HepG2 (cell line): ENCODE results near the gene CCDC69. TPM values are rescaled to one million over a fixed set of nuclear protein-coding genes. Genes with fewer than 3 reads are reported as not detected.
A peak's percentile ranks its signal among the peaks of the same experiment; 100 is the strongest.

Source experiments
- ATAC-seq: fragments of 200-7000 bp; cut with Tn5 transposase; 3 replicates; pipeline ENCODE4 v1.9.1; 2020; ENCODE audit warnings: mild to moderate bottlenecking, moderate library complexity
- BruUV-seq: library from RNA; stranded (reverse); fragments of 400-500 nt; replicated peaks from 2 replicates; lab custom pipeline; 2021; lab: Mats Ljungman, UMichigan
- CTCF ChIA-PET: fragments of 300-600 bp; formaldehyde crosslinking; extraction: SDS; loops from one replicate; lab custom pipeline; 2021; ENCODE audit warnings: low total read pairs, inconsistent platforms, low intra/inter-chr PET ratio; lab: Yijun Ruan, JAX
- POLR2A ChIA-PET: fragments of 350-600 bp; sonication (Branson Sonifier 250); formaldehyde crosslinking; loops from one replicate; lab custom pipeline; 2020; ENCODE audit warnings: antibody characterized with exemption, inconsistent platforms; lab: Yijun Ruan, JAX
- DNase-seq: peaks from one replicate; pipeline ENCODE4 v3.0.0-alpha.2; 2015; ENCODE audit warnings: low spot score
- FAIRE-seq: peaks from 3 replicates; lab custom pipeline; 2011; peaks lifted over from hg19 to GRCh38; lab: Jason Lieb, UNC
- H2AFZ ChIP-seq: one replicate; pipeline ENCODE4 v1.6.1; 2011; ENCODE audit warnings: low read length, inconsistent platforms
- H3K27ac ChIP-seq: fragments of 300-600 bp; 3 replicates; pipeline ENCODE4 v1.8.0; 2011; ENCODE audit warnings: mixed run types, mild to moderate bottlenecking, mixed read lengths, low read length, inconsistent platforms; ENCODE audit not compliant: insufficient read depth; ENCODE audit errors: extremely low read length
- H3K27me3 ChIP-seq, 2 experiments: fragments of 200-600 bp in 1 of 2; 2 replicates in 1 of 2; 3 replicates in 1 of 2; pipeline versions ENCODE4 v1.6.0 to v1.8.0; 2011; ENCODE audit warnings: low read length in 2 of 2, mild to moderate bottlenecking in 2 of 2, moderate library complexity in 2 of 2, inconsistent platforms in 1 of 2; ENCODE audit not compliant: insufficient read depth in 2 of 2, control insufficient read depth in 1 of 2
- H3K36me3 ChIP-seq, 2 experiments: fragments of 200-600 bp in 1 of 2; replicated peaks in 1 of 2; 2 replicates in 1 of 2; 3 replicates in 1 of 2; pipeline versions ENCODE4 v1.5.1 to v1.8.0; 2011; ENCODE audit warnings: low read length in 2 of 2, inconsistent platforms in 1 of 2; ENCODE audit not compliant: insufficient read depth in 2 of 2, control insufficient read depth in 1 of 2
- H3K4me1 ChIP-seq: 2 replicates; pipeline ENCODE4 v1.5.1; 2012; ENCODE audit warnings: low read length, inconsistent platforms; ENCODE audit not compliant: insufficient read depth
- H3K4me2 ChIP-seq: 2 replicates; pipeline ENCODE4 v1.6.0; 2011; ENCODE audit warnings: low read depth, low read length, inconsistent platforms
- H3K4me3 ChIP-seq, 3 experiments: fragments of 200-600 bp in 1 of 3; sonication (generic), shearing (Covaris generic) in 1 of 3; replicated peaks in 1 of 3; 2 replicates each; pipeline ENCODE4 v1.5.1; 2011 to 2016; ENCODE audit warnings: low read length in 3 of 3, inconsistent platforms in 2 of 3, low read depth in 2 of 3, mild to moderate bottlenecking in 2 of 3, control low read depth in 1 of 3, mixed read lengths in 1 of 3; ENCODE audit not compliant: insufficient read depth in 1 of 3
- H3K79me2 ChIP-seq: one replicate; pipeline ENCODE4 v1.6.1; 2011; ENCODE audit warnings: low read length, inconsistent platforms; ENCODE audit not compliant: insufficient read depth
- H3K9ac ChIP-seq: 2 replicates; pipeline ENCODE4 v1.6.0; 2011; ENCODE audit warnings: mild to moderate bottlenecking, low read depth, low read length, inconsistent platforms; ENCODE audit not compliant: insufficient read depth
- H3K9me3 ChIP-seq: 2 replicates; pipeline ENCODE4 v1.5.1; 2012; ENCODE audit warnings: mild to moderate bottlenecking, low read length
- H4K20me1 ChIP-seq: 2 replicates; pipeline ENCODE4 v1.6.0; 2011; ENCODE audit warnings: inconsistent platforms, mild to moderate bottlenecking, low read length, moderate library complexity; ENCODE audit not compliant: insufficient read depth
- DR1 ChIP-seq: sonication (generic); formaldehyde crosslinking; IDR thresholded peaks from 2 replicates; pipeline ENCODE4 v1.8.0; 2021; ENCODE audit warnings: mild to moderate bottlenecking, missing genetic modification reagents, inconsistent platforms
- E2F5 ChIP-seq: sonication (generic); formaldehyde crosslinking; conservative IDR thresholded peaks from 2 replicates; pipeline ENCODE4 v1.4.0; 2020; ENCODE audit warnings: missing genetic modification reagents
- FOXO1 ChIP-seq: sonication (generic); formaldehyde crosslinking; IDR thresholded peaks from 2 replicates; pipeline ENCODE4 v1.4.0; 2020; ENCODE audit warnings: missing genetic modification reagents
- MED8 ChIP-seq: sonication (generic); formaldehyde crosslinking; IDR thresholded peaks from 2 replicates; pipeline ENCODE4 v1.8.1; 2023; ENCODE audit warnings: mild to moderate bottlenecking, missing genetic modification reagents; ENCODE audit not compliant: insufficient replicate concordance
- MLX ChIP-seq: IDR thresholded peaks from 2 replicates; pipeline ENCODE4 v1.6.1; 2016
- MTF2 ChIP-seq: sonication (generic); formaldehyde crosslinking; IDR thresholded peaks from 2 replicates; pipeline ENCODE4 v1.5.0; 2020; ENCODE audit warnings: missing genetic modification reagents, borderline replicate concordance
- NFE2L2 ChIP-seq: fragments of 150-350 bp; IDR thresholded peaks from 2 replicates; pipeline ENCODE4 v1.6.1; 2014; ENCODE audit warnings: low read length
- NR2F1 ChIP-seq, 2 experiments: fragments of 450-650 bp in 1 of 2; formaldehyde crosslinking in 1 of 2; IDR thresholded peaks; 2 replicates each; pipeline versions ENCODE4 v1.5.0 to v1.6.1; 2016 to 2020; ENCODE audit warnings: mild to moderate bottlenecking in 1 of 2, missing compliant biosample characterization in 1 of 2, missing genetic modification reagents in 1 of 2, moderate library complexity in 1 of 2
- SRSF1 ChIP-seq: fragments of 200-400 bp; formaldehyde crosslinking; optimal IDR thresholded peaks from 2 replicates; pipeline ENCODE3; 2017; ENCODE audit warnings: mild to moderate bottlenecking, low read depth, low read length, moderate library complexity
- STAT5B ChIP-seq: sonication (generic); formaldehyde crosslinking; IDR thresholded peaks from 2 replicates; pipeline ENCODE4 v1.4.0; 2020; ENCODE audit warnings: missing genetic modification reagents
- THYN1 ChIP-seq: sonication (generic); formaldehyde crosslinking; IDR thresholded peaks from 2 replicates; pipeline ENCODE4 v1.8.1; 2023; ENCODE audit warnings: low read depth, mild to moderate bottlenecking, moderate library complexity, missing genetic modification reagents, borderline replicate concordance
- TOE1 ChIP-seq: sonication (generic); formaldehyde crosslinking; IDR thresholded peaks from 2 replicates; pipeline ENCODE4 v1.4.0; 2020; ENCODE audit warnings: mild to moderate bottlenecking, missing genetic modification reagents
- XRCC5 ChIP-seq: fragments of 200-400 bp; formaldehyde crosslinking; optimal IDR thresholded peaks from 2 replicates; pipeline ENCODE3; 2017; ENCODE audit warnings: mild to moderate bottlenecking, low read length
- ZNF503 ChIP-seq: sonication (generic); formaldehyde crosslinking; IDR thresholded peaks from 2 replicates; pipeline ENCODE4 v1.4.0; 2020; ENCODE audit warnings: missing genetic modification reagents
- ZNF550 ChIP-seq: sonication (generic); formaldehyde crosslinking; IDR thresholded peaks from 2 replicates; pipeline ENCODE4 v1.4.0; 2020; ENCODE audit warnings: mild to moderate bottlenecking, missing genetic modification reagents, borderline replicate concordance
- ZNF563 ChIP-seq: sonication (generic); formaldehyde crosslinking; IDR thresholded peaks from 2 replicates; pipeline ENCODE4 v1.8.0; 2022; ENCODE audit warnings: mild to moderate bottlenecking, moderate library complexity, missing genetic modification reagents
- WGBS: methylation state at CpG from one replicate; pipeline ENCODE4 v1.1.6; 2017; ENCODE audit warnings: low lambda C conversion rate; 5-methylcytosine and 5-hydroxymethylcytosine counted together
- in situ Hi-C: cut with HindIII; loops from 2 replicates; pipeline ENCODE4 v1.10.0; 2017; ENCODE audit warnings: low pct_unique_long_range_greater_than_20kb; ENCODE audit not compliant: extremely low pct_ligation_motif_present
- intact Hi-C: fragments of 100-400 bp; cut with micrococcal nuclease; formaldehyde crosslinking; loops from one replicate; pipeline ENCODE4 v1.10.0; 2022; ENCODE audit not compliant: unreplicated experiment
- polyA plus RNA-seq, 8 experiments: library from polyadenylated mRNA; depleted of rRNA in 3 of 8; stranded (reverse) in 7 of 8; unstranded in 1 of 8; fragments of >200 nt; fragmentation: Illumina TruSeq in 4 of 8; extraction: Trizol in 4 of 8; gene quantifications; 2 replicates each; pipeline versions ENCODE4 v1.2.1 to v1.2.3, GENCODE V29; 2011 to 2016; ENCODE audit warnings: low read depth in 4 of 8, missing spikeins in 1 of 8, mixed read lengths in 1 of 8; ENCODE audit not compliant: insufficient read depth in 1 of 8
- total RNA-seq, 5 experiments: library from RNA; depleted of rRNA; stranded (reverse); fragments of >200 nt; fragmentation: Illumina TruSeq; extraction: Trizol; gene quantifications; 2 replicates each; pipeline ENCODE4 v1.2.3, GENCODE V29; 2016; ENCODE audit warnings: low read depth in 1 of 5

The CCDC69 gene
- total and polyA plus RNA-seq, 2 of the 13 experiments (the other 11 are each of a cell fraction or from before 2014, with no cell fraction given): 12.2 to 45.2 TPM

- no peaks in the 10 kb centered on the region for H3K27me3 ChIP-seq
- peak; percentile 8; the same call in 2 of the 3 replicates for ATAC-seq
- ChIA-PET POLR2A (interaction anchor here (0.6 kb wide), 1 partner anchor 436 kb away, joined by 3 read pairs; no protein-coding TSS in a partner anchor), CTCF (no interaction called here)
- 95% methylated on average over 3 of the region's 3 CpGs for WGBS
- no peaks in the 10 kb centered on the region for H3K9me3 ChIP-seq
- H4K20me1 ChIP-seq: no peaks in the 10 kb centered on the region
- H3K4me1 ChIP-seq: peaks cover 56% of the 10 kb centered on the region
- H3K9ac ChIP-seq: no peak overlapping the region
- H3K4me2 ChIP-seq: no peak overlapping the region
- no peak for DNase-seq
- no peak for FAIRE-seq
- H3K4me3 ChIP-seq: no peak overlapping the region
- in situ Hi-C loops (no loop called here), intact Hi-C loops (no loop called here)
- TF ChIP-seq E2F5 (CRISPR knock-in tag) (no peak), TOE1 (no peak), NFE2L2 (no peak)
- H3K27ac ChIP-seq: no peak overlapping the region
- no TSS peak for BruUV-seq
- no peak overlapping the region for H2AFZ ChIP-seq
- H3K79me2 ChIP-seq: no peaks in the 10 kb centered on the region
- H3K36me3 ChIP-seq: no peaks in the 10 kb centered on the region
Observed at GRCh38 chr5:151212406-151212798, 11.5 kb downstream of the CCDC69 start.

GRCh38 chr5:151208481-151208914 is 15.4 kb downstream of the CCDC69 start:
- Histone ChIP-seq H3K79me2 (no peaks in the 10 kb centered on the region), H3K9me3 (no peaks in the 10 kb centered on the region), H3K4me2 (no peak overlapping the region), H3K4me1 (peaks cover 33% of the 10 kb centered on the region), H3K27me3 (no peaks in the 10 kb centered on the region), H2AFZ (no peak overlapping the region), H3K9ac (no peak overlapping the region), H4K20me1 (no peaks in the 10 kb centered on the region), H3K36me3 (no peaks in the 10 kb centered on the region), H3K4me3 (no peak overlapping the region), H3K27ac (no peak overlapping the region)
- FAIRE-seq (no peak), DNase-seq (no peak), ATAC-seq (no peak)
- intact Hi-C loops: no loop called here
- in situ Hi-C loops: no loop called here
- CTCF ChIA-PET: no interaction called here
- POLR2A ChIA-PET: no interaction called here
- WGBS: 93% methylated on average over 4 of the region's 5 CpGs
- no TSS peak for BruUV-seq
- no peak for TF ChIP-seq FOXO1
- no peak for TF ChIP-seq MLX (CRISPR knock-in tag)
- no peak for TF ChIP-seq ZNF503 (CRISPR knock-in tag)
- TF ChIP-seq NR2F1 (CRISPR knock-in tag; IDR thresholded peaks at IDR 0.05): no peak
- TF ChIP-seq MED8 (CRISPR knock-in tag): no peak
- TF ChIP-seq THYN1 (CRISPR knock-in tag): no peak
- no peak for TF ChIP-seq ZNF563
- no peak for TF ChIP-seq ZNF550 (CRISPR knock-in tag)
- no peak for TF ChIP-seq SRSF1
- no peak for TF ChIP-seq STAT5B
- no peak for TF ChIP-seq XRCC5
- TF ChIP-seq DR1 (CRISPR knock-in tag): no peak
- no peak for TF ChIP-seq MTF2
